Measurements from ENCODE around the gene SH3BGR.

Gene SH3BGR

DNA sequence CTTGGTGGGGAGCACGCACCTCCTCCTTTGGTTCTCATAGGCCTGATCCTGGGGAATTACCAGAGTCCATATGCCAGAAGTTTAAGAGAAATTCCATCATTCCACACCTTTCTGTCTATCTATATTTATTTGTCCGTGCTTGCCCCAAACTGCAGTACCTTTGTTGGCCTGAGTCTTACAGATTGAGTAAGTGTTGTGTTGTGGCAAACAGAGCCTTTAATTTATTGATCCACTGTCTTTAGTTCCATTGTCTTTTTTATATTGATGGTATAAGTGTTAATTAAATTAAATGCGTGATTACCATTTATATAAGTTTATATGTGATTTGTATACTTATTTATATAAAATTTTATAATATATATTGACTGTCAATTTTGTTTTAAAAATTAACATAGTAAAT, 4.9 kb downstream of the SH3BGR start:
- no peak for DNase-seq (ENCODE audit: low read depth in 2 of 2)

DNA sequence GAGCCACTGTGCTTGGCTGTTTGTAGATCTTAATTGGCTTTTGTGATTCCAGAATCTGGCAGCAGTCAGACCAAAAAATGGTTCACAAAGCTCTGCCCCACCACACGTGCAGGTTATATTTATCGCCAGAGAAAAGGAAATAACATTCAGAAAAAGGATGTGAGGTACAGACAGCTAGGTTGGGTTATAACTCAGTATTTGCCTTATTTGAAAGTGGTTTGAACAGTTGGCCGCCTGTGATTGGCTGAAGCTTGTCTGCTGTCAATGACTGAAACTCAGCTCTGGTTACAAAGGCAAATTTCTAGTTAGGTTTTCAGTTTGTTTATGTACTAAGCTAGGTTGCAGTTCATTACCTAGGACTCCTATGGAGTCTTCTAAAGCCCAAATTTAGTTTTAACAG, 9.6 kb downstream of the SH3BGR start:
- no peak for DNase-seq (ENCODE audit: low read depth in 2 of 2)

DNA sequence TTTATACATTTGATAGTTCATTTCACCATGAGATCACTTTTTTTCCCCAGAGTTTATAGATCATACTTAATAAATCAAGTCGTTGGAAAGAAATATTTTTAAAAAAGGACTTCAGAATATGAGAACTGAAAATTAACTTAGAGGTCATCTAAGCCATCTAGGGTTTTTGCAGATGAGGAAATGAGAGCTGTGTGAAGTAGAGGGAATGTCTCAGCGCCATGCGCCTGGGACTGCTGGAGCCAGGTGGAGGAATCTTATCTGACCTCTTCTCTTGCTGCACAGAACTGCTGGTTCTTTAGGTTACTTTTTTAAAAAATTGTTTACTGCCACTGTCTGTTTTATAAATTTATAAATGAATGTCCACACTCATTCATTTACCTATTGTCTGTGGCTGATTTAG, 11.5 kb downstream of the SH3BGR start:
- DNase-seq (ENCODE audit: low read depth in 2 of 2), result no peak

DNA sequence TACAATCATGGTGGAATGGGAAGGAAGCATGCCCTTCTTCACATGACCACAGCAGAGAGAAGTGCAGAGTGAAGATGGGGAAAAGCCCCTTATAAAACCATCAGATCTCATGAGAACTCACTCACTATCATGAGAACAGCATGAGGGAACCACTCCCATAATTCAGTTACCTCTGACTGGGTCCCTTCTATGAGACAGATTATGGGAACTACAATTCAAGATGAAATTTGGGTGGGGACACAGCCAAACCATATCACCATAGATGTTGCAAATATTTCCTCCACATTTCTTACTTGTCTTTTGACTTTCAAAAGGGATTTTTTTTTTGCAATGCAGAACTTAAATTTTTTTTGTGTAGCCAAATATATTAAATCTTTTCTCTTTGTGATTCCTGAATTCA, 14.8 kb downstream of the SH3BGR start:
- no peak for DNase-seq (ENCODE audit: low read depth in 2 of 2)

DNA sequence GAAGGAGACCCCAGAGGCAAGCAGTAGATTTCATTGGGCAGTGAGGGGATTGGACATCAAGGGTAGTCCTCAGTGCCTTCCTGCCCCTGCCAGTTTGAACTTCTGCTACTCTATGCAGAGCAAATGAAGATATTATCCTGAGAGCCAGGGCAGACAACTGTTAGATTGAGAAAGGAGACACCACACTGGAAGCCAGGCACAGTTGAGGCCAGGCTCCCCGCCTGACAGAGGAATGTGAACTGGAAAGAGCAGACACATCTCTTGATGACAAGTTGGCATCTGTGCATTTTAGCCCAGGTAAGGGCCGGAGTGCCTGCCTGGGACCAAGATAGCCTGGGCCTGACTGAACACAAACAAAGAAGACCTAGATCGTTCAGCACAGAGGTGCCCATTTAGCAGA, 16.0 kb downstream of the SH3BGR start:
- no peak for DNase-seq (ENCODE audit: low read depth in 2 of 2)

DNA sequence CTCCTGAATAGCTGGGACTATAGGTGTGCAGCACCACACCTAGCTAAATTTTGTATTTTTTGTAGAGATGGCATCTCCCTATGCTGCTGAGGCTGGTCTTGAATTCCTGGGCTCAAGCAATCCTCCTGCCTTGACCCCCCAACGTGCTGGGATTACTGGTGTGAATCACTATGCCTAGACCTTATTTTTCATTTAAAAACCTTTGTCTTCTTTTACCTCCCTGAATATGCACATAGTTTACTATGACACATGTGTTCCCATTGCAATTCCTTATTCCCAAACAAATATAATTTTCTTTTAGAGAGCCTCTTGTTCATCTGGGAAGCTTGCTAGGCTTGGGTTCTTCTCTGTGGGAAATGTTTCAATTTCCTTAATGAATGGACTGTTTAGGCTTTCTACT, 16.8 kb downstream of the SH3BGR start:
- no peak for DNase-seq (ENCODE audit: low read depth in 2 of 2)

DNA sequence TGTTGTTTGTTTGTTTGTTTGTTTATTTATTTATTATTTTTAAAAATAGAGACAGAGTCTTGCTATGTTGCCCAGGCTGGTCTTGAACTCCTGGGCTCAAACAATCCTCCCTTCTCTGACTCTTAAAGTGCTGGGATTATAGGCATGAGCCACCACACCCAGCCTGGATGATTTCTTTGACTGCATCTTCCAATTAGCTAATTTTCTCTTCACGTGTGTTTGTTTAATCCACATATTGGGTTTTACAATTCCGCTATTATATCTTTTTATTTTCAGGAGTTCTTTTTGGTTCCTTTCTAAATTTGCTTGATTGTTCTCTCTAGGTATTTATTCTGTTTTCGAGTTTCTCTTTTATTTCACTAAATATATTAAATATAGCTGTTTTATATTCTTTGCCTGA, 19.8 kb downstream of the SH3BGR start:
- no peak for DNase-seq (ENCODE audit: low read depth in 2 of 2)

DNA sequence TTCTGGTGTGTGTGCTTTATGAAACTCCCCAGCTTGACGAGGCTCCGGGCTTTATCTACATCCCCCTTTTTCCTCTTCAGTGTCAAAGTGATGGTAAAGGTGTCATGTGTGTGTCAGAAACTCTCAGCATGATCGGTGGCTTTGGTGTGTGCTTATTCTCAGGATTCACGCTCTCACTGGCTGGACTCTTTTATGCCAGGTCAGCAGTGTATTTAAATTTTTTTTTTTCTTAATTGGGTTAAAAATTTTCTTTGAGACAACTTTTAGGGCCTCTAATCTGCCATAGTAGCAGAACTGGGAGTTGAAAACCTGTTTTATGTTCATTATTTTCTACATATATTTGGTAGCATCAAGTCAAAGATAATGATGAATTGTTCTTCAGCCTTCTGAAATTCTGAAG, 21.0 kb downstream of the SH3BGR start:
- no peak for DNase-seq (ENCODE audit: low read depth in 2 of 2)

DNA sequence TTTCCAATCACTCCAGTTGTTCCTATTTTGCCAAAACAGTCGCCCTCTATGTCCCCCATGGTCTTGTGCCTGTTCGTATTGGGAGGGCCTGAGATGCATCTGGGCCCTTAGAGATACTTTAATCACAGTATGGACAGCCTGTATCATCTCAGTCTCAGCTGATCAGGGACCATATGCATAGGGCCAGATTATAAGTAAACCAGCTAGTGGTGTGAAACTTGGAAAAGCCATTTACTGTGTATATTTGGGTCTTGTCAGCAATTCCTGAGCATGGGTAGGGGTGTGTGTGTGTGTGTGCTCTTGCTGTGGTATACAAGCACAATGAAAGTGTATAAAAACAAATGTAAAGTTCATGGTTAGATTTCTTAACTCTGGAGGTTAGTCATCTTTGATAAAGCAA, 22.8 kb downstream of the SH3BGR start:
- DNase-seq (ENCODE audit: low read depth in 2 of 2), result no peak

DNA sequence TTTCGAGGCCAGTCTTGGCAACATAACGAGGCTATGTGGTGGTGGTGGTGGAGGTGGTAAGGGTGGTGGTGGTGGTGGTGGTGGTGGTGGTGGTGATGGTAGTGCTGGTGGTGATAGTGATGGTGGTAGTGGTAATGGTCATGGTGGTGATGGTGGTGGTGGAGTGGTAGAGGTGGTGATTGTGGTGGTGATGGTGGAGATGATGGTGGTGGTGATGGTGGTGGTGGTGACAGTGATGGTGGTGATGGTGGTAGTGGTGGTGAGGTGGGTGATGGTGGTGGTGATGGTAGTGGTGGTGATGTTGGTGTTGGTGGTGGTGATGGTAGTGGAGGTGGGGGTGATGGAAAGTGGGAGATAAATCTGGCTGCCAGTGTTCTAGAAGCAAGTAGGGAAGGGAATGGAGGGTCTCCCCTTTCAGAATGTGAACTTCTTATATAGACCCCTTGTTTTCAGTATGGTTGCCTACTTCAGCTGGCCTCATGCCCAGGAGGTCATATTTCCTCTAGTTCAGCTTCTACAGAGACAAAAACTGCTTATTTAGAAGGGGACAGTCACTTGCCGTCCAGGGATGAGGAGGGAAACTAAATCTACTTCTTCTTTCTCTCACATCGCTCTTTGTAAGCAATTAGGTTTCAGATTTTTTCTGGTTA, 27.5 kb downstream of the SH3BGR start:
- no peak for DNase-seq (ENCODE audit: low read depth in 2 of 2)

DNA sequence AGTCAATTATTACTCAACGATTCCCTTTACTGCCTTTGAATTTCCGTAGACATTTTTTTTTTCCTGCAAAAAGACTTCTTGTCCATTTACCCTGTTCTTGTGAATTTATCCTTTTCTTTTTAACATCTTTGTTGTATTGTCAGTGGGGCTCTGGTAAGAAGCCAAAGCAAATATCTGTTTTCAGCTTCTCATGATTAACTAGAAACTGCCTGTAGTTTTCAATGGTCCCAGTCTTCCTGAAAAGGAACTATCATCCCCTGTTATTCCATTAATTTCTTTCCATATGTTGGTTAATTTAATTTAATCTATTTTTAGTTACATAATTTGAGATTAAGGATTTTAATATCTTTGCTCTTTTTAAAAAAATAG, 28.0 kb downstream of the SH3BGR start:
- no peak for DNase-seq (ENCODE audit: low read depth in 2 of 2)

DNA sequence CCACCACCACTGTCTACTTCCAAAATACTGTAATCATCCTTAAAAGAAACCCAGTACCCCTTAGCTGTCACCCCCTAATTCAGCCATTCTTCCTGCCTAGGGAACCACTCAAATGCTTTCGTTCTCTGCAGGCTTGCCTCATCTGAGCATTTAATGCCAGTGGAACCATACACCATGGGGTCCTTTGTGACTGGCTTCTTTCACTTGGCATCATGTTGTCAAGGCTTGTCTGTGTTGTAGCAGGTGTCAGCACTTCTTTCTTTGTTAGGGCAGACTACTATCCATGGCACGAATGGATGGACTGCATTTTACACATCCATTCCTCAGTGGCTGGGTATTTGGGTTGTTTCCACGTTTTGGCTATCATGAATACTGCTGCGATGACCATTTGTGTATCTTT, 28.5 kb downstream of the SH3BGR start:
- DNase-seq (ENCODE audit: low read depth in 2 of 2), result no peak

DNA sequence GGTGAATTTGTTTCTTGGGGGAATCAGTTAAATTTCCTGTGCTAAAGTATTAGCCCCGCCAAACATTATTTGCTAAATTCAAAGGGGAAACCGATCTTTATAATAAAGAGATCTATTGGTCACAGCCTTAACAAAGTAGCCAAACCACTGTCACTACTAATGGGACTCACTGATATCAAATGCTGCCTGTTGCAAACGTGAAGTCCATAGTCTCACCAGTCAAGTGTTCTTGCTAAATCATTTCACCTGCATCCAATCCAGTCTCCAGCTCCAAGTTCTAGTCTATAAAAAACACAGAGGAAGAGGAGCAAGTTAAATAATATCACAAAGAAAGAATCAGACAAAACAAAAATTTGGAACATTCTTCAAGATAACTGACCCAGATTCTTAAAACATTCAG, 30.1 kb downstream of the SH3BGR start:
- DNase-seq (ENCODE audit: low read depth in 2 of 2), result no peak

DNA sequence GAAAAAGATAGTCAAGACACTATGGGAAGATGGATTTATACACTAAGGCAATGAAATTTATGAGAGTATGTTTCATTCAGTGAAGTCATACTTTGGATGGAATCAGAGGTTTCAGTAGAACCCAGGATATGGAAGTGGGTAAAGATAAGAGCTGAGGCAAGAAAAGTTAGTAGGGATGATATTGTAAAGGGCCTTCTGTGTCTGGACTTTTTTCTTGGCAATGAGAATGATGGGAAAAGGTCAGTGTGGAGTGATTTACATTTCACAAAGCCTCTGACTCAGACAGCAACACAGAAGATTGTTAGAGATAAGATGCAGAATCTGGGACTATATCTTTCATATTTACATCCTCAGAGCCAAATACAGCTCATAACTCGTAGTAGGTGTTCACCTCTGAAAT, 32.1 kb downstream of the SH3BGR start:
- no peak for DNase-seq (ENCODE audit: low read depth in 2 of 2)

DNA sequence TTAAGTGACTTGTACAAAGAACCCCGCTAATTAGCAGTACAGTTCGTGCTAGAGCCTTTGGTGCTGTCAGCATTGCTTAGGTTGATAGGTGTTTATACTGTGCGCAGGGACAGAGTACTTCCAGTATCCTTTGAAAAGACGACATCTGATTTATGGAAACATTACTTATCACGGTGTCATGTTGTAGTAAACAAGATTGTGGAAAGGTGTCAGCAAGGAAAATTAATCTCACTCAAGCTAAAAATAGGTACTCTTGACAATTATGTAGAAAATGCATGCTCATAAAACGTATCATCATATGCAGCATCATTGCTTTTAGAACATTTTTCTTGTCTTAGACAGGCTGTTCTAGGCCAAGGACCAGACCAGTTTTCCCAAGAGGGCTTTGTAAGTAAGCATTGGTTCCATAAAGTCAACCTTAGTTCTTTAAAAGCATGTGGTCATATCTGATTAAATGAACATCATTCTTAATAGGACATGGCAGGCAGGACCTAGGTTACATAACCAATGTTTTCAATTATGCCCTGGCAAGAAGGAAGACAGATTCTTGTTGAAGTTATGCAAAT, 33.0 kb downstream of the SH3BGR start:
- no peak for DNase-seq (ENCODE audit: low read depth in 2 of 2)

DNA sequence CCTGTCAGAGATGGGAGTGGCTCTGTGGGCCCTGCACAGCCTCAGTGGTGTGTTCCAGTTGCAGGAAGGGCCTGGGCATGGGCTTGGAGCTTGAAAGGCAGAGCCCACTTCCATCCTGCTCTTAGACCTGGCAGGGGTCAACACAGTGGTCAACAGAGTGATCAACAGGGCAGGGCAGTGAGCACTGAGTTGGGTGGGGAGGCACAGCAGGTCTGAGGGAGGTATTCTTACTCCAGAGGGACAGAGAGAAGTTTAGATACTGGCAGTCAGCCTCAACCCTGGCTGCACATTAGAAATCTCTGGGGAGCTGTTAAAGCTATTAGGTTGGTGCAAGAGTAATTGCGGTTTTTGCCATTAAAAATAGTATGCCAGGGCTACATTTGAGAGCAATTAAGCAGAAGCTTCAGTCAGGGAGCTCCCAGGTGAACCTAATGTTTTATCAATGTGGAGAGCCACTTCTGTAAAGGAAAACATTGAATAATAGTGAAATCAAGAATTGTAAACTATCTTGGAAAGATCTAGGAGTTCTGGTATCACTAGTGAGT, 37.7 kb downstream of the SH3BGR start:
- DNase-seq (ENCODE audit: low read depth in 2 of 2), result no peak

DNA sequence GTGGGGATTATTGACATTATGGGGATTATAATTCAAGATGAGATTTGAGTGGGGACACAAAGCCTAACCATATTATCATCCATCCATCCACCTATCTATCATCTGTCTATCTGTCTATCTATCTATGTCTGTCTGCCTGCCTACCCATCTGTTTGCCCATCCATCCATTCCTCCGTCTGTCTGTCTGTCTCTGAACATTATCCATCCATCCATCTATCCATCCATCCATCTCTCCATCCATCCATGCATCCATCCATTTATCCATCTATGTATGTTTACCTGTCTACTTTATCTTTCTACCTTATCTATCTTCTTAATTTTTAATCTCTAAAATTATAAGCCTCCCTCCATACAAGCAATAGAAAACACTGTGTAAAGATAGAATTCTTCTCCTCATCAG, 47.4 kb downstream of the SH3BGR start:
- DNase-seq (ENCODE audit: low read depth in 2 of 2), result no peak

DNA sequence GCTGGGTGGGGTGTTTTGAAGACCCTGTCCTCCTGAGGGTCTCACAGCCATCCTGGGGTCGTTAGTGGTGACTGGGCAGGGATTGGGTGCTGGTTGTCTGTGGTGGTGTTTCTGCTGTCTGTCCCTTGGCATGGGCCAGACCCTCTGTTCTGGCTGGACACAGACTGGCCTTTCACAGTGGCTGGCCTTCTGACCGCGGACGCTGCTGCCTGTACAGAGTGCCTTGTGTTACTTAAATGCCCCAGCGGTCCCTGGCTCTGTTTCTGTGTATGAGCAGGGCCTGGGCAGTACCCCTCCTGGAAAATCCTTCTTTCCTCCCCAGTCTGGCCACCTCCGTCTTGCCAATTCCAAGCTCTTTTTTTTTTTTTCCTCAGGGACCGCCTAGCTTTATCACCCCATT, 50.9 kb downstream of the SH3BGR start:
- DNase-seq (ENCODE audit: low read depth in 2 of 2), result no peak

DNA sequence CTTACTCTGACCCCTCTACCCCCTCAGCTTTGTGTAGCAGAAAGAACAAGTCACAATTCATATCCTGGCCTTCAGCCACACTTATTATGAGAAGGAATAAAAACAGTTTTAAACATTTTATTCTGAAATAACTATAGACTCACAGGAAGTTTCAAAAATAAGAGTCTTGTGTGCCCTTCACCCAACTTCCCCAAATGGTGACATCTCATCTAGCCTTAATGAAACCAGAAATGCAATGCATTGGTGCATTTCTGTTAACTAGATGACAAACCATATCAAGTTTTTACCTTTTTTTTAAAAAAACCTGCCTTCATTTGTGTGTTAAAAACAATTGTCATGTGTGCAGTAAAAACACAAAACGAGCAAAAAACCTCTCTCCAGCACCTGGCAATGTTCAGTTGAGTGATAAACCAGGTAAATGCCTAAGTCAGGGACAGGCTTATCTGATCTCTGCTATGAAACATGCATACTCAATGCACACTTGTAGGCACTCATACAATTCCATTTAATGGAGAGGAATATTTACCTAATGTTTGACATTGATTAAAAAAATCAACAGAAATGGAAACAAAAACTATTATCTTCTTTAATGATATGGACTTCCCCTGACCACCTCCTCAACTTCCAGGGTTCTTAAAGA, 51.5 kb downstream of the SH3BGR start:
- DNase-seq (ENCODE audit: low read depth in 2 of 2), result no peak

DNA sequence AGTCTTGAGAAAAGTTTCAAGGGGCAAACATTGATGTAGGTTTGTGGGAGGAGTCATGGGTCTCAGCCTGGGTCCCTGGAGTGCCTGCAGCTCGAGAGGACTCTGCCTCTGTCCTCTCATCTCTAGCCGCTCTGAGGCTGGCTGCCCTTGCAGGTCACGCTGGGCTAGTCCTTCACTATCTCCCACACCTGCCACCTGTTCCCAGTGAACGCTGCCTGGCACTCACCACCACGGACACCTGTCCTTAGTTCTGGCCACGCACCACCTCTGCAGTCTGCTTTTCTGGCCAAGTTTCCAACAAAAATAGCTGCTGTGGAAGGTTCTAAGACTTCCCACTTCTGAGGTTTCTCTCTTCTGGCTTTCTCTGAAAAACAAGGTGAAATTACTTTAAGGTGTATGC, 52.5 kb downstream of the SH3BGR start:
- DNase-seq (ENCODE audit: low read depth in 2 of 2), result no peak

DNA sequence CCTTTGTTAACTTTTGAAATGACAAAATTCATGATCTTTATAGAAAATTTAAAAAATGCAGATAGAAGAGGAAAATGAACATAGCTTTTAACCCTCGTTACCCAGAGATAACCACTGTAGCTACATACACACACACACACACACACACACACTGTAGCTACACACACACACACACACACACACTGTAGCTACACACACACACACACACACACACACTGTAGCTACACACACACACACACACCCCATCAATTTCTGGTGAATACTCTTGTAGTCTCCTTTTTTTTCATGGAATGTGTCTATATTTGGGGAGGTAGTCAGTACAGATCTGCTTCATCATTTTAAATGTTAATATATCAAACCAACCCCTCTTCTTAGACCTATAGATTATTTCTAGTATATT, 58.5 kb downstream of the SH3BGR start:
- no peak for DNase-seq (ENCODE audit: low read depth in 2 of 2)

DNA sequence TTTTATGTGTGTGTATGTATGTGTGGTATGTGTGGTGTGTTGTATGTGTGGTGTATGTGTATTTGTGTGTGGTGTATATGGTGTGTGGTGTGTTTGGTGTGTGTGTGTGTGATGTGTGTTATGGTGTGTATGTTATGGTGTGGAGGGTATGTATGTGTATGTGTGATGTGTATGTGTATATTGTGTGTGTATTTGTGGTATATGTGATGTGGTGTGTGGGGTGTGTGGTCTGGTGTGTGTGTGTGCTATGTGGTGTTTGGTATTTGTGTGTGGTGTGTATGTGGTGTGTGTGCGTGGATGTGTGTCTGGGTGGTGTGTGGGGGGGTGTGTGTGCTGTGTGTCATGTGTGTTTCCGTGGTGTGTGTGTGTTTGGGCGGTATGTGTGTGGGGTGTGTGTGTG, 59.3 kb downstream of the SH3BGR start:
- no peak for DNase-seq (ENCODE audit: low read depth in 2 of 2)

DNA sequence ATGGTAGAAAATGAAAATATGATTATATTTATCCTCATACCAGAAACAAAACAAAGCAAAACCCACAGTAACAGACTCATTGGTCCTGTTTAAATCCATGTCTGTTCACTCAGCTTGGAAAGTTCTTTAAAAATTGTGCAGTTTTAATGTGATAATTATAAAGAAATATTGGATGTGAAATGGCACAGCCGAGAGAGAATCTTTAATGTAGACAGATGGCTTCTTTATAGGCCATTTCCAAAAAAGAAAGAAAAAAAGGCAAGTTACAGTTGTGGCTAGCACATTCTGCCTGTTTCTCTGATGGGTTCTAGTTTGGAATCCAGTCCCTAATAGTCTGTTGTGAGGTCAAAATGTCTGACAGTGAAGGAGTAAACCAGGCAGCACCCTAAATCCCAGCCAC, 62.0 kb downstream of the SH3BGR start:
- no peak for DNase-seq (ENCODE audit: low read depth in 2 of 2)
